MM.1S (cell line): ENCODE data around the gene OPTN.

Experiments
- CTCF ChIP-seq: fragments of 300-600 bp; sonication (generic); IDR thresholded peaks from 2 replicates; pipeline ENCODE4 v1.5.1; 2016; ENCODE audit warnings: antibody characterized with exemption, low read length, mixed read lengths
- EZH2 ChIP-seq: fragments of 300-600 bp; sonication (generic); optimal IDR thresholded peaks from 2 replicates; pipeline ENCODE3; 2017; ENCODE audit warnings: low read depth, mild to moderate bottlenecking, antibody characterized with exemption, low read length, mixed read lengths
- EZH2phosphoT487 ChIP-seq: fragments of 300-600 bp; sonication (generic); IDR thresholded peaks from 2 replicates; pipeline ENCODE4 v1.6.1; 2018; ENCODE audit warnings: antibody characterized with exemption, low read length

GRCh38 chr10:13074563-13075451 lies 25.2 kb upstream of the OPTN start:
- TF ChIP-seq CTCF (peak; percentile 89), EZH2 (no peak), EZH2phosphoT487 (no peak)
